NT2/D1 (cell line): ENCODE data around the gene CPSF3.

Experiments
- DNase-seq: peaks from one replicate; pipeline ENCODE4 v3.0.0-alpha.2; 2011; ENCODE audit warnings: low read depth, low spot score
- H3K27me3 ChIP-seq: 2 replicates; pipeline ENCODE4 v1.6.0; 2011; ENCODE audit warnings: mild to moderate bottlenecking; ENCODE audit not compliant: insufficient read length, insufficient read depth
- H3K36me3 ChIP-seq: 2 replicates; pipeline ENCODE4 v1.6.1; 2011; ENCODE audit warnings: mild to moderate bottlenecking, low read length, mixed read lengths; ENCODE audit not compliant: insufficient read depth, insufficient read length
- H3K4me1 ChIP-seq: 2 replicates; pipeline ENCODE4 v1.5.1; 2011; ENCODE audit not compliant: insufficient read depth, insufficient read length
- H3K4me3 ChIP-seq: 2 replicates; pipeline ENCODE4 v1.5.1; 2011; ENCODE audit warnings: low read depth; ENCODE audit not compliant: insufficient read length
- H3K9ac ChIP-seq: 2 replicates; pipeline ENCODE4 v1.6.0; 2011; ENCODE audit warnings: low read depth; ENCODE audit not compliant: insufficient read length
- H3K9me3 ChIP-seq: 2 replicates; pipeline ENCODE4 v1.5.1; 2011; ENCODE audit warnings: mild to moderate bottlenecking, low read length; ENCODE audit not compliant: insufficient read depth
- SUZ12 ChIP-seq: IDR thresholded peaks from 2 replicates; pipeline ENCODE4 v1.6.1; 2011; ENCODE audit not compliant: insufficient read length, insufficient read depth; ENCODE audit errors: extremely low read depth
- YY1 ChIP-seq: IDR thresholded peaks from 2 replicates; pipeline ENCODE4 v1.6.1; 2011; ENCODE audit not compliant: insufficient read length, insufficient read depth
- ZNF274 ChIP-seq: IDR thresholded peaks from 2 replicates; pipeline ENCODE4 v1.6.1; 2011; ENCODE audit warnings: mild to moderate bottlenecking, low read depth, low read length

CPSF3 gene

DNA sequence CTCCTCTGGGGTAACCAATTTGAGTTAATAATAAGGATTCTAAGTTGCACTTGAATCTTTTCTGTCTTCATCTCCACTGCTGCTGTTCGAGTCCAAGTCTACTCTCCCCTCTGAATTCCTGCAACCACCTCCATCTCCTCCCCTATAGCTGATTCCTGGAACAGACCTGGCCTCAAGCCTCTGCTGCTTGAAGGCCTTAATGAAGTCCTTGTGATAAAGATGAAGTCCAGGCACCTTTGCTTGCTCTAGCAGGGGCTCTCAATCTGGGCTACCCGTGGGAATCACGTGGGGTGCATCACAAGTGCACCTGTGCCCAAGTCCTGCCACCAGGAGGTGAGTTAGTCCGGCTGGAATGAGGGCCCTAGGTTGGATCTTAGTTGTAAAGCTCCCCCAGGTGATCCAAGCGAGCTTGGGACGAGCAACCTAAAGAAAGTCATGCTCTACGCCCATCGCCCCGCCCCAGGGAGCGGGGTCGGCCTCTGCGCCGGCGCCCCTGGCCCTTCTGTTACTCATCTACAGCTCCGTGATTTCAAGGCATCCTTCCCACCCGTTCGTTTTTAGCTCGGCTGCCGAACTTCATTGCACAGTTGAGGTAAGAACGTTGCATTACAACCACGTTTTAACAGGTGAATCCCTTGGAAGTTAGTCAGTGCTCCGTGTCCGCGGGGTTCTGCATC, 50.0 kb downstream of the CPSF3 start:
- no peaks in the 10 kb centered on the region for H3K4me1 ChIP-seq
- H3K36me3 ChIP-seq, result peaks cover 36% of the 10 kb centered on the region
- no peak for TF ChIP-seq YY1
- no peak for TF ChIP-seq ZNF274
- no peak for TF ChIP-seq SUZ12
- no peak for DNase-seq
- H3K9ac ChIP-seq, result no peak overlapping the region
- no peak overlapping the region for H3K4me3 ChIP-seq
- H3K27me3 ChIP-seq, result no peaks in the 10 kb centered on the region
- H3K9me3 ChIP-seq, result no peaks in the 10 kb centered on the region

DNA sequence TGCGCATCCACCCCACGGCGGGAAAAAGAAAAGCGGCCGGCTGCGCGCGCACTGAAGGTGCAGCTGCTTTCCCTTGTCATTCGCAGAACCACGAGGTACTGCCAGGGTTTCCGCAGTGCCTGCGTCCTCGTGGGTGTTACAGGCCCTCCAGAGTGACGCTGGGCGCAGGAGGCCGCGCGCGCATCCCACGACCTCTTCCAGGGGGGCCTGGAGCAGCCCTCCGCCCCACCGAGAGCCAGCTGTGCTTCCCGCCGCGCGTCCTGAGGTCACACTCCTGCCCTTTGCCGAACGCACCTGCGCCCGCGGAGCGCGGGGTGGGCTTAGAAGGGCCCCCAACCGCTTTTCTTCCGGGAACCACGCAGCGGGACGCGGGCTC, 50.5 kb downstream of the CPSF3 start:
- Histone ChIP-seq H3K9me3 (no peaks in the 10 kb centered on the region), H3K27me3 (no peaks in the 10 kb centered on the region), H3K4me3 (peak overlapping the region; percentile 45), H3K9ac (no peak overlapping the region), H3K4me1 (no peaks in the 10 kb centered on the region), H3K36me3 (peaks cover 35% of the 10 kb centered on the region)
- DNase-seq, result no peak
- TF ChIP-seq YY1 (no peak), ZNF274 (no peak), SUZ12 (no peak)

DNA sequence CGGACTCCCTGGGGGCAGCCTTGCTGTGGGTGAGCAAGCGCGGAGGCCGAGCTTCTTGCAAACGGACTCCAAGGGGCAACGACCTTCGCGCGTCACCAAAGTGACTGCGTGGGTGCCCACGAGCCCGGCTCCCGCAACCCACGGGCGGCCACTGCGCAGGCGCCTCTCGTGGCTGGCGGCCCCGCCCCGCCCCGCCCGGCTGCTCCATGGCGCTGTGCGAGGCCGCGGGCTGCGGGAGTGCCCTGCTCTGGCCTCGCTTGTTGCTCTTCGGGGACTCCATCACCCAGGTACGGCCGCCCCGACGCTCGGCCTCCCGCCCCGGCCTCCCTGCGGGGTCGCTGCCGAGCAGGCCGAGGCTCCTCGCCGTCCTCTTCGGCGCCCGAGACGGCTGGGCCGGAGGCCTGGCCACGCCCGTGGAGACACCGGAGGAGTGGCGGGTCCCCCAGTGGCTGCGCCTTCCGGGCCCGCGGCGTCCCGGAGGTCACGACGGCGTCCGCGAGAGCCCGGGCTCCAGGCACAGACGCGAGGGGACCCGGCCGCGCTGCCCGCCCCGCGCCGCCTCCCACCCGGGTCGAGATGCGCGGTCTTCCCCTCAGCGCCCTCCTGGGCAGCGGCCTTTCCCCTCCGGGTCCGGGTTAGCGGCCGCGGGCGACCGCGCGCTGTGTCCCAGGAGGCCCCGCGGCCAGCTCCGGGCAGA, 51.1 kb downstream of the CPSF3 start, which contains the start of gene IAH1:
Gene IAH1 (plus strand): TSS at position 191 of the 697 bp plus-strand sequence. CDS start 16 bp downstream, at position 207.
- Histone ChIP-seq H3K9me3 (no peaks in the 10 kb centered on the region), H3K27me3 (no peaks in the 10 kb centered on the region), H3K36me3 (peaks cover 30% of the 10 kb centered on the region), H3K4me3 (peak within 1 kb of the TSS; percentile 45), H3K4me1 (no peaks in the 10 kb centered on the region), H3K9ac (peak within 1 kb of the TSS; percentile 74)
- TF ChIP-seq YY1 (no peak), ZNF274 (no peak), SUZ12 (no peak)
- no peak for DNase-seq

DNA sequence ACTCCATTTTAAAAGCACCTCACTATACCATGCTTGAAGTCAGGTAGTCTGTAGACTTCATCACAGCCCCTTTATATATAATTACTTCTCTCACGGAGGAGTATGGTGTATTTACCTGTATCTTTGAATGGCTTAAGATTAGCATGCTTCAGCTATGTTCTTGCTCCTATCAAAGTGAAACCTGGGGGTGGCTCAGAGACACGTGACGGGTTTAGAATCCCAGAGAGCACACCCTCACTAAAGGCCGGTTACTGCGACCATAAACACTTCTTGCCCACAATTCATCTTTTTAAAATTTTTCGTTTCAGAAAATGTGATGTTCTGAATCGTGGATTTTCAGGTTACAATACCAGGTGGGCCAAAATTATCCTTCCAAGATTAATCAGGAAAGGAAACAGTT, 54.5 kb downstream of the CPSF3 start:
- Histone ChIP-seq H3K36me3 (peaks cover 25% of the 10 kb centered on the region), H3K27me3 (no peaks in the 10 kb centered on the region), H3K9ac (no peak overlapping the region), H3K9me3 (no peaks in the 10 kb centered on the region), H3K4me1 (no peaks in the 10 kb centered on the region), H3K4me3 (no peak overlapping the region)
- no peak for DNase-seq
- TF ChIP-seq ZNF274 (no peak), YY1 (no peak), SUZ12 (no peak)

DNA sequence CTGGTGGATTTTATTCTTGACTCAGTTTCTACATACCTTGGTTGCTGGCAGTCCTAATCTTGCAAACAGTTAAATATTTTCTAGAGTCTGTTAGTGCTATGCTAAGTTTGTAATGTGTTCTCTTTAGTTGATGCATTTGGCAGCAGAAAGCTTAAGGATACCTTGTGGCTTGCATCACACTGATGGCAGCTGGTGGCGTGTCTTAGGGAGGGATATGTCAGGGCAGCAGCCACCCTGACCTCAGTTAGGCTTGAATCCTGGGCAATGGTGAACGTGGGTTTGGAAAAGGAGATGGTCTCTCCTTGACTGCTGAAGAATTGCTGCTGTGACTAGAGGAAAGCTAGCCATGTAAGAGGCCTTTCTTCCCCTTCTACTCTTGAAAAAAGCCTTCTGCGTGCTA, 55.1 kb downstream of the CPSF3 start:
- Histone ChIP-seq H3K4me3 (no peak overlapping the region), H3K36me3 (peaks cover 22% of the 10 kb centered on the region), H3K4me1 (no peaks in the 10 kb centered on the region), H3K9me3 (no peaks in the 10 kb centered on the region), H3K27me3 (no peaks in the 10 kb centered on the region), H3K9ac (no peak overlapping the region)
- no peak for TF ChIP-seq YY1
- TF ChIP-seq ZNF274, result no peak
- TF ChIP-seq SUZ12, result no peak
- no peak for DNase-seq

DNA sequence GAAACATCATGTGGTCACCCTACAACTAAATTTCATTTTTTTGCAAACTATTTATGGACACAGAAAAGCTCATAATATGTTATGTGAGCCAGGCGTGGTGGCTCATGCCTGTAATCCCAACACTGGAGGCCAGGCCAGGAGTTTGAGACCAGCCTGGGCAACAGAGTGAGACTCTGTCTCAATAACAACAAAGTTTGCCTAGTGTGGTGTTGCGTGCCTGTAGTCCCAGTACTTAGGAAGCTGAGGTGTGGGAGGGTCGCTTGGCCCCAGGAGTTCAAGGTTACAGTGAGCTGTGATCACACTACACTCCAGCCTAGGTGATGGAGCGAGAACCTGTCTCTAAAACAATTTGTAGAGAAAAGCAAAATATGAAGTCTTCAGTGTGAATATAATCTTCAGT, 56.7 kb downstream of the CPSF3 start:
- no peaks in the 10 kb centered on the region for H3K27me3 ChIP-seq
- H3K4me3 ChIP-seq, result no peak overlapping the region
- no peak overlapping the region for H3K9ac ChIP-seq
- DNase-seq, result no peak
- no peaks in the 10 kb centered on the region for H3K4me1 ChIP-seq
- H3K9me3 ChIP-seq, result no peaks in the 10 kb centered on the region
- TF ChIP-seq ZNF274, result no peak
- no peak for TF ChIP-seq SUZ12
- TF ChIP-seq YY1, result no peak
- H3K36me3 ChIP-seq, result peaks cover 33% of the 10 kb centered on the region

DNA sequence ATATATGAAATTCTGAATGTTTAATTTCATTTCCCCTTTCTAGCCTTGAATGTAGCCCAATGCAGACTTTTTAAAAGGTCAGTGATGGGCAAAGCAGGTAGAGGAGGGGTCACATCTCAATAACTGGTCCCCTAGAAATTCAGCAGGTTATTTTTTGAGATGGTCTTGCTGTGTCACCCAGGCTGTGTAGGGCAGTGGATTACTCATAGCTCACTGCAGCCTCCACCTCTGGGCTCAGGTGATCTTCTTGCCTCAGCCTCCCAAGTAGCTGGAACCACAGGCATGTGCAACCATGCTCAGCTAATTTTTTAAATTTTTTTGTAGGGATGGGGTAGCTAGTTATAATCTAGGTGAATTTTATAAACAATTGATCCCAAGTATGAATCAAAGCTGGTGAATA, 59.7 kb downstream of the CPSF3 start:
- H3K4me1 ChIP-seq, result no peaks in the 10 kb centered on the region
- DNase-seq, result no peak
- no peaks in the 10 kb centered on the region for H3K9me3 ChIP-seq
- peaks cover 58% of the 10 kb centered on the region for H3K36me3 ChIP-seq
- no peak overlapping the region for H3K9ac ChIP-seq
- no peak overlapping the region for H3K4me3 ChIP-seq
- H3K27me3 ChIP-seq, result no peaks in the 10 kb centered on the region
- no peak for TF ChIP-seq SUZ12
- TF ChIP-seq ZNF274, result no peak
